DOHH2 (cell line): Measurements from ENCODE around the gene CPNE1.
"Not testable (repeated sequence)": the region's sequence is repeated elsewhere in the genome, so short reads cannot be mapped to it uniquely, and the experiment has no call there.

Source experiments
- H3F3A ChIP-seq: fragments of 200-600 bp; sonication (generic), shearing (Covaris generic); 2 replicates; pipeline ENCODE4 v1.6.0; 2016; ENCODE audit warnings: antibody characterized with exemption, mild to moderate bottlenecking; ENCODE audit not compliant: control insufficient read depth, insufficient read depth
- H3K27ac ChIP-seq: fragments of 200-600 bp; sonication (generic); 2 replicates; pipeline ENCODE4 v1.5.1; 2014; ENCODE audit warnings: low read depth, mild to moderate bottlenecking, low read length, moderate library complexity
- H3K27me3 ChIP-seq: fragments of 200-600 bp; sonication (generic); 2 replicates; pipeline ENCODE4 v1.6.1; 2014; ENCODE audit warnings: mild to moderate bottlenecking, low read length, mixed read lengths; ENCODE audit not compliant: control insufficient read depth
- H3K36me3 ChIP-seq: fragments of 200-600 bp; sonication (generic); 2 replicates; pipeline ENCODE4 v1.6.1; 2014; ENCODE audit warnings: mild to moderate bottlenecking, low read length, moderate library complexity, mixed read lengths; ENCODE audit not compliant: control insufficient read depth
- H3K4me1 ChIP-seq: fragments of 200-600 bp; sonication (generic); 2 replicates; pipeline ENCODE4 v1.6.1; 2014; ENCODE audit warnings: mild to moderate bottlenecking, low read length, mixed read lengths; ENCODE audit not compliant: control insufficient read depth
- H3K4me2 ChIP-seq: fragments of 200-600 bp; sonication (generic); 2 replicates; pipeline ENCODE4 v1.6.0; 2014; ENCODE audit warnings: mild to moderate bottlenecking, low read length, moderate library complexity
- H3K4me3 ChIP-seq: fragments of 200-600 bp; sonication (generic); 2 replicates; pipeline ENCODE4 v1.5.1; 2014; ENCODE audit warnings: mild to moderate bottlenecking, low read length, mixed read lengths
- H3K79me2 ChIP-seq: fragments of 200-600 bp; sonication (generic); 2 replicates; pipeline ENCODE4 v1.6.1; 2014; ENCODE audit warnings: mild to moderate bottlenecking, low read length, mixed read lengths; ENCODE audit not compliant: control insufficient read depth
- H3K9me2 ChIP-seq: fragments of 200-600 bp; sonication (generic); replicated peaks from 2 replicates; pipeline ENCODE4 v1.6.1; 2014; ENCODE audit warnings: mild to moderate bottlenecking, low read length, mixed read lengths; ENCODE audit not compliant: control insufficient read depth
- H3K9me3 ChIP-seq: fragments of 200-600 bp; sonication (generic); 2 replicates; pipeline ENCODE4 v1.6.1; 2014; ENCODE audit warnings: antibody characterized with exemption, low read length, mixed read lengths; ENCODE audit not compliant: control insufficient read depth, insufficient read depth
- H4K20me1 ChIP-seq: fragments of 200-600 bp; sonication (generic); 2 replicates; pipeline ENCODE4 v1.6.0; 2014; ENCODE audit warnings: low read depth, mild to moderate bottlenecking, antibody characterized with exemption, low read length, moderate library complexity; ENCODE audit not compliant: control insufficient read depth, insufficient read depth
- EZH2phosphoT487 ChIP-seq: fragments of 200-600 bp; sonication (generic); IDR thresholded peaks from 2 replicates; pipeline ENCODE4 v1.6.1; 2017; ENCODE audit warnings: borderline replicate concordance, mild to moderate bottlenecking, antibody characterized with exemption, low read length, moderate library complexity, mixed read lengths
- TF ChIP-seq, protein P1 (sequence below): fragments of 200-600 bp; sonication (generic); IDR thresholded peaks from one replicate; pipeline ENCODE4 v1.5.1; 2014; ENCODE audit warnings: antibody characterized with exemption, mild to moderate bottlenecking, low read depth, low read length; ENCODE audit not compliant: poor library complexity, severe bottlenecking

Gene CPNE1

DNA sequence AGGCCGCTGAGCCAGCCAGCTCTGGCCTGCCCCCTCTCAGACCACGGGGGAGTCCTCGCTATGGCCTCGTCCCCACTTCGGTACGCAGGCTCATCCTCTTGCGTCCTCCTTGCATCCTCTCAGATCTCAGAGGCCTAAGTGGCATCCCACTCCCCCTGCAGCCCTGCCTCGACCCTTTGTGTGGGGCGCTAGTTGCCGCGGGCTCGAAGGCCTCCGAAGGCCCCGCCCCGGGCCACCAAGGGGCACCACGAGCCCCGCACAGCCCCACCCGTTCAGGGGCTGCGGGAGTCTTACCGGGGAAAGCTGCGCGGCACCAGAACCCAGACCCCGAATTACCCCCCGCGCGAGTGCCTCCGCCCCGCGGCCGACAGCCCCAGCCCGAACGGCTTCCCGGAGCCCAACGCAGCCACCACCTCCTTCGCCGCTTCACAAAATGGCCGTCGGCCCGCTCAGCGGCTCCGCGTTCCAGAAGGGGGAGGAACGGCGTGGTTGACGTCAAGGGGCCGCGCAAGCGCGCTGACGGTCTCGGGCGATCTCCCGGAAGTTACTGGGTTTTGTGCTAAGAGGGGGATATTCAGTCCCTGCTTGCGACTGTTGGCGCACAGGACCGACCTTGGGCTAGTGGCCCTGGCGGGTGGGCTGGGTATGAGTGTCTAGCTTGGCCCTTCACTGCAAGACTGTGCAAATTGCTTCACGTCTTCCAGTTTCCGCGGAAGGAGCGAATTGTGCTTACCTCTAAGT lies at the start of gene CPNE1, which contains the start of gene RBM12:
TSS of gene CPNE1 (minus strand) at position 435 of the 741 bp plus-strand sequence. CDS start 31,977 bp downstream, outside the sequence.
TSS of gene RBM12 (minus strand) at position 435 of the 741 bp plus-strand sequence. CDS start 9,578 bp downstream, outside the sequence.
- H3K9me2 ChIP-seq: no peaks in the 10 kb centered on the region
- peak within 1 kb of the TSS; percentile 66 for H3K27ac ChIP-seq
- H3K27me3 ChIP-seq: no peaks in the 10 kb centered on the region
- peaks cover 12% of the 10 kb centered on the region; the same call in 1 of the 2 replicates for H3F3A ChIP-seq
- no peaks in the 10 kb centered on the region for H3K9me3 ChIP-seq
- peak within 1 kb of the TSS; percentile 78 for H3K4me3 ChIP-seq
- H3K4me2 ChIP-seq: peak within 1 kb of the TSS; percentile 99
- H3K4me1 ChIP-seq: peaks cover 46% of the 10 kb centered on the region
- H3K36me3 ChIP-seq: peaks cover 56% of the 10 kb centered on the region
- TF ChIP-seq, protein P1, sequence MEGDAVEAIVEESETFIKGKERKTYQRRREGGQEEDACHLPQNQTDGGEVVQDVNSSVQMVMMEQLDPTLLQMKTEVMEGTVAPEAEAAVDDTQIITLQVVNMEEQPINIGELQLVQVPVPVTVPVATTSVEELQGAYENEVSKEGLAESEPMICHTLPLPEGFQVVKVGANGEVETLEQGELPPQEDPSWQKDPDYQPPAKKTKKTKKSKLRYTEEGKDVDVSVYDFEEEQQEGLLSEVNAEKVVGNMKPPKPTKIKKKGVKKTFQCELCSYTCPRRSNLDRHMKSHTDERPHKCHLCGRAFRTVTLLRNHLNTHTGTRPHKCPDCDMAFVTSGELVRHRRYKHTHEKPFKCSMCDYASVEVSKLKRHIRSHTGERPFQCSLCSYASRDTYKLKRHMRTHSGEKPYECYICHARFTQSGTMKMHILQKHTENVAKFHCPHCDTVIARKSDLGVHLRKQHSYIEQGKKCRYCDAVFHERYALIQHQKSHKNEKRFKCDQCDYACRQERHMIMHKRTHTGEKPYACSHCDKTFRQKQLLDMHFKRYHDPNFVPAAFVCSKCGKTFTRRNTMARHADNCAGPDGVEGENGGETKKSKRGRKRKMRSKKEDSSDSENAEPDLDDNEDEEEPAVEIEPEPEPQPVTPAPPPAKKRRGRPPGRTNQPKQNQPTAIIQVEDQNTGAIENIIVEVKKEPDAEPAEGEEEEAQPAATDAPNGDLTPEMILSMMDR: no peak
- TF ChIP-seq EZH2phosphoT487: no peak
- peaks cover 55% of the 10 kb centered on the region for H3K79me2 ChIP-seq
- peaks cover 42% of the 10 kb centered on the region for H4K20me1 ChIP-seq

DNA sequence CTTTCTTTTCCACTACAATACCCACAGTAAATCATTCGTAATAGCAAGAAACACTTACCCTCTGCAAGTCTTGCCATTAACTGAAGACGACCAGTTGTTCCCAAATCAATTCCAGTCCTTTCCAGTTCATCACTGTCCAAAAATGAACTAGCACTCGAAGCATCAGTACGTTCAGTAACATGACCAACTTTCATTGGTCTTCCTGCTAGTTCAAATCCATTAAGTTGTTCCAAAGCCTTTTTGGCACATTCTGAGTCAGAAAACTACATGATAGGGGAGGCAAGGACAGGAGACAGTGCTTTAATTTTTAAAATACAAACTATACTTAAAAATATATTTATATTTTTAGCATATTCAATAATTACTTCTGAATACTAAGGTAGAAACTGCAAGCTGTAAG lies 49.4 kb upstream of the CPNE1 start:
- peaks cover 20% of the 10 kb centered on the region for H4K20me1 ChIP-seq
- H3K79me2 ChIP-seq: peaks cover 91% of the 10 kb centered on the region
- H3K27me3 ChIP-seq: no peaks in the 10 kb centered on the region
- H3K4me3 ChIP-seq: no peak overlapping the region
- H3K4me2 ChIP-seq: no peak overlapping the region
- H3K27ac ChIP-seq: no peak overlapping the region
- no peaks in the 10 kb centered on the region for H3K9me2 ChIP-seq
- H3F3A ChIP-seq: peaks cover 75% of the 10 kb centered on the region
- H3K4me1 ChIP-seq: no peaks in the 10 kb centered on the region
- peaks cover 97% of the 10 kb centered on the region for H3K36me3 ChIP-seq
- no peak for TF ChIP-seq EZH2phosphoT487
- TF ChIP-seq, protein P1: no peak
- H3K9me3 ChIP-seq: no peaks in the 10 kb centered on the region

DNA sequence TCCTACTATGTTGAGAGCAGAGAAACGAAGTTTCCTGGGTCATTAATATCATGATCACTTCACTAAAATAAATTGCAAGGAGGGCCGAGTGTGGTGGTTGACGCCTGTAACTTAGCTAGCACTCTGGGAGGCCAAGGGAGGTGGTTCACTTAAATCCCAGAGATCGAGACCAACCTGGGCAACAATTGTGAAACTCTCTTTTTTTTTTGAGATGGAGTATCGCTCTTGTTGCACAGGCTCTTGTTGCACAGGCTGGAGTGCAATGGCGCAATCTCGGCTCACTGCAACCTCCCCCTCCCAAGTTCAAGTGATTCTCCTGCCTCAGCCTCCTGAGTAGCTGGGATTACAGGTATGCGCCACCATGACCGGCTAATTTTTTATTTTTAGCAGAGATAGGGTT lies 48.4 kb upstream of the CPNE1 start:
- not testable (repeated sequence) for H3K9me3 ChIP-seq, H3K27me3 ChIP-seq, H3K4me3 ChIP-seq, H3K4me1 ChIP-seq, H3K4me2 ChIP-seq, H3K27ac ChIP-seq, H3K9me2 ChIP-seq
- Histone ChIP-seq H3K79me2 (peaks cover 88% of the 10 kb centered on the region), H3F3A (peaks cover 82% of the 10 kb centered on the region), H4K20me1 (peaks cover 17% of the 10 kb centered on the region), H3K36me3 (peaks cover 97% of the 10 kb centered on the region)

DNA sequence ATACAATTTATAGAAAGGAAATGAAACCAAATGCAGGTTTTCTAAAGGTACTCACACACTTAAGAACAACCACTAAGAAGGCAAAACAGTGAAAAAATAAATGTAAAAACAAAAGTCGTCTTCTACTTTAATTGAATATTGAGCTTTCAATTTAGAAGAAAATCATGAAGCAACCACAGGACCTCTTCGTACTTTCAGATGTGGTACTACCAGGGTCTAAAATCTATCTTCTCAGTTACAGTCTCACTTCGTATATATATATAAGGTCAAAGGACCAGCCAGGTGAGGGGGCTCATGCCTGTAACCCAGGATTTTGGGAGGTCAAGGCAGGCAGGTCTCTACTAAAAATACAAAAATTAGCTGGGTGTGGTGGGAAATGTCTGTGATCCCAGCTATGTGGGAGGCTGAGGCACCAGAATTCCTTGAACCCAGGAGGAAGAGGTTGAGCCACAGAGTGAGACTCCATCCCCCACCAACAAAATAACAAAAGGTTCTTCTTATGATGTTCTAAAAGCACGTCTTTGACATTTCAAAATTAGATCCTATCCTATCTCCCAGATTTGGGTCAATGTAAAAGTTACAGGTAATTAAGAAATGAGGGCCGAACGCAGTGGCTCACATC lies 47.0 kb upstream of the CPNE1 start:
- no peaks in the 10 kb centered on the region for H3K27me3 ChIP-seq
- H3K79me2 ChIP-seq: peaks cover 74% of the 10 kb centered on the region

More for the DNA sequence above, 47.0 kb upstream of the CPNE1 start:
- H3K4me1 ChIP-seq: no peaks in the 10 kb centered on the region
- TF ChIP-seq, protein P1: no peak
- no peak for TF ChIP-seq EZH2phosphoT487
- H3K9me2 ChIP-seq: no peaks in the 10 kb centered on the region
- no peak overlapping the region for H3K4me2 ChIP-seq
- H3K4me3 ChIP-seq: no peak overlapping the region
- no peak overlapping the region for H3K27ac ChIP-seq
- H3K36me3 ChIP-seq: peaks cover 94% of the 10 kb centered on the region
- H3F3A ChIP-seq: peaks cover 89% of the 10 kb centered on the region
- H3K9me3 ChIP-seq: no peaks in the 10 kb centered on the region
- H4K20me1 ChIP-seq: peaks cover 14% of the 10 kb centered on the region
